Pons (tissue), 1 donor: Measurements from ENCODE around the gene PTPRN2.
A peak's percentile ranks its signal among the peaks of the same experiment; 100 is the strongest.

ENCODE experiments used
- DNase-seq: peaks from one replicate; pipeline ENCODE4 v3.0.0-alpha.2; 2016; ENCODE audit warnings: low spot score

The PTPRN2 gene

GRCh38 chr7:157541295-157542067 lies 1046.1 kb downstream of the PTPRN2 start:
- no peak for DNase-seq

GRCh38 chr7:157540606-157541294 lies 1046.9 kb downstream of the PTPRN2 start:
- DNase-seq, result no peak

GRCh38 chr7:157540020-157540419 lies 1047.6 kb downstream of the PTPRN2 start:
- no peak for DNase-seq

- no peak for DNase-seq
These were observed 1048.1 kb downstream of the PTPRN2 start for GRCh38 chr7:157539521-157539920.

- no peak for DNase-seq
These were observed 1048.9 kb downstream of the PTPRN2 start for GRCh38 chr7:157538735-157539134.

GRCh38 chr7:157538321-157538720 lies 1049.3 kb downstream of the PTPRN2 start:
- no peak for DNase-seq

GRCh38 chr7:157537056-157537455 lies 1050.6 kb downstream of the PTPRN2 start:
- no peak for DNase-seq

GRCh38 chr7:157532068-157532467 lies 1055.6 kb downstream of the PTPRN2 start:
- no peak for DNase-seq

GRCh38 chr7:157529768-157530560 lies 1057.7 kb downstream of the PTPRN2 start:
- DNase-seq, result no peak

- no peak for DNase-seq
These were observed 1058.8 kb downstream of the PTPRN2 start for GRCh38 chr7:157528785-157529341.

- no peak for DNase-seq
These were observed 1059.9 kb downstream of the PTPRN2 start for GRCh38 chr7:157527686-157528085.

GRCh38 chr7:157526913-157527634 lies 1060.5 kb downstream of the PTPRN2 start:
- no peak for DNase-seq

- DNase-seq, result peak; percentile 28
These were observed 1061.4 kb downstream of the PTPRN2 start for GRCh38 chr7:157526005-157526912.

- DNase-seq, result no peak
These were observed 1062.1 kb downstream of the PTPRN2 start for GRCh38 chr7:157525491-157525915.

- DNase-seq, result no peak
These were observed 1062.9 kb downstream of the PTPRN2 start for GRCh38 chr7:157524731-157525130.

- no peak for DNase-seq
These were observed 1063.7 kb downstream of the PTPRN2 start for GRCh38 chr7:157523766-157524421.

GRCh38 chr7:157523371-157523765 lies 1064.3 kb downstream of the PTPRN2 start:
- DNase-seq, result no peak

GRCh38 chr7:157522954-157523353 lies 1064.7 kb downstream of the PTPRN2 start:
- DNase-seq, result no peak

GRCh38 chr7:157522189-157522588 lies 1065.4 kb downstream of the PTPRN2 start:
- no peak for DNase-seq

- DNase-seq, result no peak
These were observed 1065.9 kb downstream of the PTPRN2 start for GRCh38 chr7:157521752-157522151.
